Keratinocyte (primary cell): Measurements from ENCODE around the gene BLACAT1. TPM values are rescaled to one million over a fixed set of nuclear protein-coding genes. Genes with fewer than 3 reads are reported as not detected.

Source experiments
- DNase-seq: peaks from one replicate; pipeline ENCODE4 v3.0.0-alpha.2; 2011; ENCODE audit warnings: low read depth, missing footprints, low spot score
- FAIRE-seq: peaks from 2 replicates; lab custom pipeline; 2011; peaks lifted over from hg19 to GRCh38; lab: Jason Lieb, UNC
- H2AFZ ChIP-seq: 2 replicates; pipeline ENCODE4 v1.6.0; 2012; ENCODE audit warnings: low read length, control low read depth, inconsistent platforms; ENCODE audit not compliant: control insufficient read depth
- H3K27ac ChIP-seq: 2 replicates; pipeline ENCODE4 v1.5.1; 2011; ENCODE audit warnings: low read length; ENCODE audit not compliant: control insufficient read depth, insufficient read depth
- H3K27me3 ChIP-seq: 3 replicates; pipeline ENCODE4 v1.6.0; 2011; ENCODE audit warnings: low read length; ENCODE audit not compliant: control insufficient read depth, insufficient read depth; ENCODE audit errors: extremely low read depth
- H3K36me3 ChIP-seq, 2 experiments: 2 replicates in 1 of 2; 3 replicates in 1 of 2; pipeline ENCODE4 v1.5.1; 2011; ENCODE audit warnings: low read length in 2 of 2, mild to moderate bottlenecking in 1 of 2; ENCODE audit not compliant: control insufficient read depth in 2 of 2, insufficient read depth in 2 of 2; ENCODE audit errors: extremely low read depth in 1 of 2
- H3K4me1 ChIP-seq: 3 replicates; pipeline ENCODE4 v1.5.1; 2011; ENCODE audit warnings: low read length; ENCODE audit not compliant: control insufficient read depth, insufficient read depth; ENCODE audit errors: extremely low read depth
- H3K4me2 ChIP-seq: 3 replicates; pipeline ENCODE4 v1.6.0; 2011; ENCODE audit warnings: low read depth, low read length; ENCODE audit not compliant: control insufficient read depth, insufficient read depth; ENCODE audit errors: extremely low read depth
- H3K4me3 ChIP-seq, 3 experiments: fragments of 200-600 bp in 1 of 3; sonication (generic) in 1 of 3; 2 replicates in 2 of 3; 3 replicates in 1 of 3; pipeline ENCODE4 v1.5.1; 2011 to 2016; ENCODE audit warnings: low read length in 3 of 3, mild to moderate bottlenecking in 3 of 3, control low read depth in 2 of 3, inconsistent platforms in 1 of 3, low read depth in 1 of 3, mixed read lengths in 1 of 3, mixed run types in 1 of 3, moderate library complexity in 1 of 3; ENCODE audit not compliant: control insufficient read depth in 2 of 3, insufficient read depth in 2 of 3; ENCODE audit errors: extremely low read depth in 1 of 3
- H3K79me2 ChIP-seq: 2 replicates; pipeline ENCODE4 v1.6.0; 2012; ENCODE audit warnings: low read length; ENCODE audit not compliant: control insufficient read depth, insufficient read depth
- H3K9ac ChIP-seq: 3 replicates; pipeline ENCODE4 v1.6.0; 2011; ENCODE audit warnings: low read length; ENCODE audit not compliant: control insufficient read depth, insufficient read depth; ENCODE audit errors: extremely low read depth
- H3K9me1 ChIP-seq: 3 replicates; pipeline ENCODE4 v1.6.0; 2011; ENCODE audit warnings: low read length; ENCODE audit not compliant: control insufficient read depth, insufficient read depth; ENCODE audit errors: extremely low read depth
- H3K9me3 ChIP-seq: 2 replicates; pipeline ENCODE4 v1.5.1; 2012; ENCODE audit warnings: low read depth, low read length; ENCODE audit not compliant: control insufficient read depth
- H4K20me1 ChIP-seq: 3 replicates; pipeline ENCODE4 v1.6.0; 2011; ENCODE audit warnings: low read length; ENCODE audit not compliant: control insufficient read depth, insufficient read depth; ENCODE audit errors: extremely low read depth
- CTCF ChIP-seq, 3 experiments: IDR thresholded peaks in 1 of 3; conservative IDR thresholded peaks in 1 of 3; optimal IDR thresholded peaks in 1 of 3; 2 replicates in 2 of 3; 3 replicates in 1 of 3; pipeline versions ENCODE3 to v1.5.1; 2011; ENCODE audit warnings: low read length in 3 of 3, mild to moderate bottlenecking in 3 of 3, moderate library complexity in 2 of 3, control low read depth in 1 of 3, inconsistent platforms in 1 of 3; ENCODE audit not compliant: insufficient read depth in 2 of 3; ENCODE audit errors: extremely low read depth in 1 of 3
- EZH2 ChIP-seq: IDR thresholded peaks from one replicate; pipeline ENCODE4 v1.6.1; 2012; ENCODE audit warnings: inconsistent platforms, mild to moderate bottlenecking, low read length, moderate library complexity
- dilution Hi-C: fragments of 300-500 bp; cut with MboI; formaldehyde crosslinking; loops from one replicate; pipeline ENCODE4 v1.7.0; 2020; ENCODE audit warnings: low sequenced_read_pairs; ENCODE audit not compliant: extremely low pct_ligation_motif_present
- polyA plus RNA-seq, 5 experiments: library from polyadenylated mRNA; depleted of rRNA in 3 of 5; stranded (reverse) in 3 of 5; stranded (forward) in 1 of 5; unstranded in 1 of 5; fragments of >200 nt; gene quantifications; 1 replicate in 1 of 5; 2 replicates in 3 of 5; 3 replicates in 1 of 5; pipeline versions ENCODE4 v1.2.1 to v1.2.3, GENCODE V29; 2011 to 2012; ENCODE audit warnings: missing spikeins in 2 of 5, low read depth in 1 of 5, low replicate concordance in 1 of 5

Gene BLACAT1
- polyA plus RNA-seq, 1 donor (not counting 4 experiments of a cell fraction or from before 2014, with no cell fraction given) = 4.0 TPM

- Histone ChIP-seq H3K4me2 (peak overlapping the region; percentile 47), H3K27me3 (no peaks in the 10 kb centered on the region), H3K9me1 (peaks cover 7% of the 10 kb centered on the region), H3K4me3 (no peak overlapping the region), H3K9me3 (no peaks in the 10 kb centered on the region), H3K79me2 (peaks cover 57% of the 10 kb centered on the region), H3K9ac (peak overlapping the region; percentile 40), H3K27ac (peak overlapping the region; percentile 13), H3K4me1 (peaks cover 70% of the 10 kb centered on the region), H2AFZ (no peak overlapping the region), H3K36me3 (peaks cover 13 to 22% of the 10 kb centered on the region in 2 experiments), H4K20me1 (peaks cover 16% of the 10 kb centered on the region)
- no peak for FAIRE-seq
- dilution Hi-C loops = no loop called here
- DNase-seq = no peak
- TF ChIP-seq EZH2 = no peak
- no peak for TF ChIP-seq CTCF (optimal IDR thresholded peaks at IDR 0.05 in 1 of 3, IDR thresholded peaks at IDR 0.05 in 1 of 3, conservative IDR thresholded peaks at IDR 0.05 in 1 of 3; ENCODE audit: extremely low read depth in 1 of 3, insufficient read depth in 2 of 3, low read length in 3 of 3)
Observed at GRCh38 chr1:205445646-205445935, 10.3 kb downstream of the BLACAT1 start.

GRCh38 chr1:205444931-205445645, 10.8 kb downstream of the BLACAT1 start:
- Histone ChIP-seq H3K36me3 (peaks cover 16 to 27% of the 10 kb centered on the region in 2 experiments), H3K9me3 (no peaks in the 10 kb centered on the region), H2AFZ (no peak overlapping the region), H3K27ac (peak overlapping the region; percentile 13), H4K20me1 (peaks cover 16% of the 10 kb centered on the region), H3K4me3 (no peak overlapping the region), H3K79me2 (peaks cover 57% of the 10 kb centered on the region), H3K4me1 (peaks cover 71% of the 10 kb centered on the region), H3K27me3 (no peaks in the 10 kb centered on the region), H3K4me2 (peak overlapping the region; percentile 47), H3K9me1 (peaks cover 7% of the 10 kb centered on the region), H3K9ac (peak overlapping the region; percentile 40)
- no peak for TF ChIP-seq EZH2
- TF ChIP-seq CTCF (optimal IDR thresholded peaks at IDR 0.05 in 1 of 3, IDR thresholded peaks at IDR 0.05 in 1 of 3, conservative IDR thresholded peaks at IDR 0.05 in 1 of 3; ENCODE audit: extremely low read depth in 1 of 3, insufficient read depth in 2 of 3, low read length in 3 of 3) = no peak
- dilution Hi-C loops = no loop called here
- DNase-seq = no peak
- FAIRE-seq = no peak
